ENCODE results near the gene CETN3.

CETN3 gene

DNA sequence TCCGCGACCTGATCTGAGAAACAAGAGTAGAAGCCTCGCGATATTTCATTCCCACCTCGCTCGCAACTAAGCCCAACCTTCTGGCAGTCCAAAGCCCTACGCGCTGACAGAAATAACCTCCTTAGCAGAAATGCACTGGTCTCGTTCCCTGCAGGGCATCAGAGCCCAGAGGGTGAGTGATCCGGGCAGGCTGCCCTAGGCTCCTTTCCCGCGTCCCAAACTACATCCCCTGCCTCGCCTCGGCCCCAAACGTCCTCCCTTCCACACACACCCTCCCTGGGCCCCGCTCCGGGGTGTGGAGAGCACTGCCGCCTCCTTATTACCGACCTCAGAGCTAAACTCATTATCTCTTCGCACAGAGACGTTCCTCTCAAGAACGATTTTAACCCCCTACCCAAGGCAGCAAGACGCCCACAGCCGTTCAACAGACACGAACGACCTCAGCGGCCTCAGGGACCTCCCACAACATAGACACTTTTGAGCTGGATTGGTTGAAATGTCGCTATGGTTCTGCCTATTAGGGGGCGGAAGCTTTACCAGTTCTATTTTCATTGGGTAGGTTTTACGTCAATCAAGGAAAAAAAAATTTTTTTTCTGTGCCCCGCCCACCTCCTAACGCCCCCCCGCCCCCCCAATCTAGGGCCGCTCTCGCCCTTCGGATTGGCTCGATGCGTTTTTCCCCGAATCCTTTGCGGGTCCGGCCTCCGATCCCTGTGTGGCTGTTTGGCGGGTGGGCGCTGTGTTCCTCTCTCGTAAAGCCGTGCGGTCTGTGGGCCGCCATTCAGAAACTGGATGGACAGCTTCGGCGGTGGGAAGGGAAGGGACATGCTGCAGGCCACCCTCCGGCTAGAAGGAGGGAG, at the start of gene CETN3:
CETN3 (minus strand) TSS at position 439 of the 860 bp plus-strand sequence; CDS start at position 344, 95 bp downstream.
- DNase-seq, result peak; percentile 91

DNA sequence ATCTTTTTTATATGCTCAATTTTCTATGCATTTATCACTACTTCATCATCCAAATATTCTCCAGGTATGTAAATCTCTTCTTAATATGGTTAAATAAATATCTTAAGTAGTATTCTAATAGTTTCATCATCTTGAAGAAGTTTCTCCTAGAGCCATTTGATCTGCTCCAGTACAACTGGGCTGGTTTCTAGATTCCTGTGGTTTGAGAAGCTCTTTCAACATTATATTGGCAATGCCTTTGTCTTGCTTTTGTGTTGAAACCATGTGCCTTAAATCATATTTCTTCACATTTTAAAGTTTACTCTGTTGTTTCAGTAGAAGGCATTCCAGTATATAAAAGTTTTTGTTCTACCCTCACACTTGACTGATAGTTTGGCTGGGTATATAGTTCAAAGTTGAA, 37.4 kb upstream of the CETN3 start:
- DNase-seq, result no peak

DNA sequence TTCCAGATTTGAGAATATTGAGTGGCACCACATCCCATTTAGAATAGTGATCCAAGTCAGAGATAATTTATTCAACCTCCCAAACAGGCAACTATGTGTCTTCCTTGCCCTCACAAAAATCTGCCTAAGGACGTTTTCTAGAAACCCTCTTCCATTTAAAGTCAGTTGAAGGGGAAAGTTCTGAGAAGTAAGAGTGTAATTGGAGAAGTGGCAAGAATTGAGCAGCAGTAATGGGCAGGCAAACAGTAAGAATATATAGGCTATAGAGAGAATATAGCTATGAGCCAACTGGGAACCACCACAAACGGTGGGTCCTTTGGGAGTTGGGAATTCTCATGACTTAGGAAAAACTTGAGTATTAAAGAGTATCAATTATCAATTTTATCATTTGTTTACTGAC, 31.1 kb upstream of the CETN3 start:
- no peak for DNase-seq

DNA sequence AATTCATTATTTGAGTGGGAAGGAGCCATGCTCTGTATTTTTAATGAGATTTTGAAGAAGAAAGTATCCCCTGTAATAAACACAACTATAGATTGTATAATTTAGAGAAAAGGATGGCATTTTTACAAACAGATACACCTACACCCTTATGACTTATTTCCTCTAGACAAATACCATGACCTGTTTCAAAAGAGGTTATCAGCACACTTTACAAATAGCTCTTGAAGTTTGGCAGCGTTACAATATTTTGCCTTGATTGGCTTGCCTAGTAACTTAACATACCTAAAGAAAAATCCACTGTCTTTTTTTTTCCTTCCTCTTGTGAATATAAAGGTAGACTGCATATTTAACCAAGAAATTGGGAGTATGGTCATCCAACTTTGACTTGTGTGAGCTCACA, 28.5 kb upstream of the CETN3 start:
- no peak for DNase-seq

DNA sequence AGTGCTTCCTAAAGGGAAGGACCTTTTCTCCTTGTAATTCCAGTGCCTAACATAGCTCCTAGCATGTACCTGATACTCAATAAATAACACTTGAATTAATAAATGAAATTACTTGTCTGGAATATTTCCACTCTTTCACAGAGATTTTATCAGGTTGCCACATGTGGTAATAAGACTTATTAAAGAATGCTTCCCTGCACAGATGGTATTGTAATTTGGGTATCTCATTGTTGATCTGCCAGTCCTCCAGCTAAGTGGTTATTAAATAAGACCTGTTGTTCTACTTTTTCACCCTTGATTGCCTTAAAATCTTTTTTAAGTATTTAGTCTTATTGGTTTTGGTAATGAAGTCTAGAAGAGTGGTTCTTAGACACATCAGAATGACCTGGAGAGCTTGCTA, 28.1 kb upstream of the CETN3 start:
- DNase-seq, result no peak

DNA sequence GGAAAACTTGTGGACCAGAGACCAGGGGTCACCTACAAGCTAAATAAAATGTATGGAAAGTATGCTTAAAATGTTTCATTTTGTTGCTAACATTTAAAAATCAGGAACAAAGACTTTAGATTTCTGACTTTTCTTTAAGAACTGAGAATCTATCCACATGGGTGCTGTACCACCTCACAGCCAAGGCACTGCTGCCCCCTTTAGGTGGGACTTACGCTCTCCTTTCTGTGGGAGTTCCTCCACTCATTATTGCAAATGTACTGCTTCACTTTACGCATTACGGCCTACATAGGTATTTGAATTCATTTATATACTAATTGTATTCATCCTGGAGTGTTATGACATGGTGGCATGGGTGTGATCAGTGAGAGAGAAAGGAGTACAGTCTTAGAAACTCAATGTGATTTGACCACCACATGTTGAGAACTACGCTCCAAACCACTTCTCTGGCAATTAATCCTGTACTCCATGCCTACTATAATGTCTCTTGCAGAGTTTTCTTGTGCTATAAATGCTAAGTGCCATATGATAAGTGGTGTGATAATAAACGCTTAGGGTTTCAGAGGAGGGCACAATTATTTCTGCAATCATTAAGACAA, 24.7 kb upstream of the CETN3 start:
- peak; percentile 56 for DNase-seq

DNA sequence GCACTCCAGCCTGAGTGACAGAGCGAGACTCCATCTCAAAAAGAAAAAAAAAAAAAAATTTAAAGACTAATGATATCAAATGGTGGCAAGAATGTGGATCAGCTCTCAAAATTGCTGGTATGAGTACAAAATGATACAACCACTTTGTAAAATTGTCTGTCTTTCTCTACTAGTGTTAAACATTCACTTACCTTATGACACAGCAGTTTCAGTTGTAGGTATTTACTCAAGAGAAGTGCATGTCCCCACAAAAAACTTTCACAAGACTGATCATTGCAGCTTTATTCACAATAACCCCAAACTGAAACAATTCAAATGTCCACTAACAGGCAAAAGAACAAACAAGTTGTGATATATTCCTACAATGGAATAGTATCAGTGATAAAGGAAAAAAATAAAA, 14.7 kb upstream of the CETN3 start:
- DNase-seq, result no peak

DNA sequence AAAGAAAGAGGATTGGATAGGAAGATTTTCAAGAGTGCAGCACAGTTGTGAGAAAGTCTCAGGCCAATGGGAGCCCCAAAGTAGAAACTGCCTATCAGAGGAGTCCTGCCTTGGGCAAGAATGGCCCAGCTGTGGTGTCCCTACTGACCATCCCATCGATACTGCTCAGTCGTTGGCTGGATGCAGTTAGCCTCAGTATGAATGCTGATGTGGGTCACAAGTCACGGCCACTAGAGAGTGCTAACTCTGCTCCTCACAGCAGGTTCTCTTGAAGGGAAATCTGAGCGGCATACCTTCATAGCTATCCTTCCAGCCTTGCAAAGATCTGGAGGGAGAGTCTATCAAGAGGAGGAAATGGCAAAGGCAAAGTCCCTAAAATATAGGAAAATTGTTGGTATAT, 11.6 kb upstream of the CETN3 start:
- no peak for DNase-seq

DNA sequence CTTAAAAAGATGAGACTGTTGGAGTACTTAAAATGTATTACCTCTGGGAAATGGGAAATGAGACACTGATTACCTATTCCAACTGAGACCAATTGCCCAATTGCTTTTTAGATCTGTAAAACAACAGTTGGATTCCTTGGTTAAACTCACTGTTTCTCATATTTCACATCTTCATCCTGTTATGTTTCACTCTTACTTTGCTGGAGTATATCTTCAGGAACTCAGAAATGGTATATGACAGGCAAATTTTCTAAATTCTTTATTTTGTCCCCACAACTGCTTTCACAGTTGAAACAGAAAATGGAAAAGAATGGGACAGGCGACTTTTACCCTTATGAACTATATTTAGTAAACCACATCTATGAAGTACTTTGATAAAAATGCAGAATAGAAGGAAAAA, 8.7 kb upstream of the CETN3 start:
- no peak for DNase-seq

DNA sequence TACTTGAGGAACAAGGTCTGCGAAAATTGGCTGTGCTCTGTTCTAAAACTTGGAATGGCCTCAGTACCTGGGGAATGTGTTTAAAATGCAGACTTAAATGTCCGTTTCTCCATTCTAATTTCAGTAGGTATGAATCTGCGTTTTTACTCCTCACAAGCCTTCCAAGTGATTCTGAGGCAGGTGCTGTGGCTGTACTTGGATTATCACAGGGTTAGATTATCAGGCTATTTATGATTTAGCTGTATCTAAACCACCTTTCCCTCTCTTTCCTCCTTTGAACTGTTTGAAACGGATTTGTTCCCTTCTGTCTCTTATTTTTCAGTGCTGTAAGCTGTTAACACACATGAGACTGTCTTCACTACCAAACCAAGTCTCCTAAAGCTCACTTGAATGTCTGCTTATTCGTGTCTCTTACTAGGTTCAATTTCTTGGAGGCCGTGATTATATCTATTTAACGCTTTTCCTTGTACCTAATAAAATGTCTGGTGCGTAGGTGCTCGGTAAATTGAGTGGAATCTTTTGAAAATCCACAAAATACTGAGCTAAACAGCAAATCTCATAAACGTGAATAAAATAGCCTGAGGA, 714 bp upstream of the CETN3 start:
- no peak for DNase-seq

DNA sequence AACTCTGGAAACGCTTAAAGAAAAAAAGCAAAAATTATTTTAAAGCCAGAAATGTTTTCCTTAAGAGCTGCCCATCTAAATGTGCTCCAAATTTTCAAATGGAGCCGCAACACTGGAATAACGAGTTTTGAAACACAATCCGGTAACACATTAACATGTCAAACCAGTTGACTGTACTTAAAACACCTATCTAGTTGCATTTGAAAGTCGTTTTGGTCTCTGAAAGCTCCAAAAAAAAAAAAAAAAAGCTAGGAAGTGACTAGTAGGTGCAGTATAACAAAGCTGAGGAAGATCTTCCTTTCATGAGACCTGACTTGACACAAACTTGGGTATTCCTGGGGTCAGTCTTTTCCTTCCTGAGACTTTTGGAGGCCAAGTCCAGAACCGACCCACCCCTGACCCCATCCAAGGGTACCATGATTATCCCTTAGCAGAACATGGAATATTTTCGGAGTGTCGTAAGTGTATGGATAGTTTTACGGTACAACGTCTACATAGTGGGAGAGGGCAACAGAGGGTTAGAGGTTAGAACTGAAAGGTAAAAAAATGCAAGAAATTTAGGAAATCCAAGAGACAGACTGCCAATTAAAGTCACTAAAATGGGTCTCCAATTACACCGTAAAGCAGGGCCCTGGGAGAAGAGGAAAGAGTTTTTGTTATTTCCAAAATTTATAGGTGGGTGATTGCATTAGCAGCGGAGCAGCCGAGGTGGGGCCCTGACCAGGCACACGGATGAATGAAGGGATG, 812 bp downstream of the CETN3 start:
- no peak for DNase-seq

DNA sequence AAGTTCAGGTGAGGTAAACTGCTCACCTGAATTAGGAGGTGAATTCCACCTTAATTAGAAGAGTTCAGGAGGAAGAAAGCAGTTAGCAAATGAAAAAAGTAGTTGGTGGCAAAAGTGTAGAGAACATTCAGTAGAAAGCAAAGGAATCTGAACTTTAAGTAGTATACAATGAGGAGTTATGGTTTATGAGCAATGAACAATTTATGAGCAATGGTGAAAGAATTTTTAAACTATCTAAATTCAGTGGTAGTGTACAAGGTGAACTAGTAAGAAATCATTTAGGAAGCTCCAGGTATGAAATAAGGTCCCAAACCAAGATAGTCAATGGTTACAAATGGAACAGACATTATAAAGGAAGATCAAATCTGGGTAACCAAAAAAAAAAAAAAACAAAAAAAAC, 3.1 kb downstream of the CETN3 start:
- no peak for DNase-seq

DNA sequence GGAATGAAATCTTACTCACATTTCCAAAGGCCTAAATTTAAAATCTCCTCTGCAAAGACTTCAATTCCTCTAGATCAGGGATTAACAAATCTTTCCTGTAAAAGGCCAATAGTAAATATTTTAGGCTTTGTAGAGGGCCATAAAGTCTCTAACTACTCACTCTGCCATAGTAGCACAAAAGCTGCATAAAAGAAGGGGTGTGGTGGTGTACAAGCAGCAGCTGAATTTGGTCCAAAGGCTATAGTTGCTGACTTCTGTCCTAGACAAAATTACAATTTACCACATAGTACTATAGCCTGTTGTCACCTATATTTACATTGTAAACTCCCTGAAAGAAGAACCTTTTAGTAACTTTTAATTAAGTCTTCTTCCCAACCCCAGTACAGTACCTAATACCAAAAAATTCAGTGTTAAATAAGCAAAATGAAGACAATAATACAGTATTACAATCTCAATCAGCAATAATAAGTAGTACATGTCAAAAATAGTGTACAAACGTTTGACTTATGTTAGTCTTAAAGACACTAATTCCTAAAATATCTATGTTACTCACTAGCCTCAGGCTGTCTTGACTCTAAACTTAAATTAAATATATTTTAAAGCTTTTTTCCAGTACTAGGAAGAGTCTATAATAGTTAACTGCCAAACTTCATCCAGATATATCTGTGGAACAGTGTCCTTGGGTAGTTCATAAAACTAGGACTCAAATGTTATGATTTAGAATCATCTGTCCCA, 6.9 kb downstream of the CETN3 start:
- no peak for DNase-seq

DNA sequence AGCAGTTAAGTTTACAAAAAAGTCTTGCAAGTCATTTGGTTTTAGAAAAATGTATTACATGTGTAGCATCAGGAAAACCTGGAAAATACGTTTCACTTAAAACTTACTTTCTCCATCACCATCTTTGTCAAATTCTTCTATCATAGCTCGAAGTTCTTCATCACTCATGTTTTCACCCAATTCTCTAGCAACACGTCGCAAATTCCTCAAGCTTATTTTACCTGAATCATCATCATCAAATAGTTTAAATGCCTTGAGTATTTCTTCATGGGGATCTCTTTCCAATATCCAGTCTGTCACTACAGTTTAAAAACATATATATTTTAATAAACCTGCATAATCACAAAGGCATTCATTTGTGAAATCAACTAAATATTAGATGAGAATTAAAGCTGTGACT, 10.3 kb downstream of the CETN3 start:
- no peak for DNase-seq

DNA sequence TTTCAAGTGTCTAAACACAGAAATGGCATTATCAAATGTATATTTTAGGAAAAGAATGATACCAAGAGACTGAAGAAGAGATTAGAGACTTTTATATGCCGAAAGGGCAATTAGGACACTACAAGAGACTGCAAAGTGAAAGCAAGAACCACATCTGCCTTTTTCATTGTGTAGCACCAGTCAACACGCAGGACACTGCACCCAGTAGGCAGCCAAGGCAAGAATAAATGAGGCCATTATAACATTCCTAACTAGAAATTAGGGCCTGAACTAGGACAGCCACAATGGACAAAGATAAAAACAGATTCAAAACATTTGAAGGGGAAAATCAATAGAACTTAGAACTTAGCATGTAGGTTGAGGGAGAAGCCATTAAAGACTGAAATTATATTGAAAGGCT, 10.8 kb downstream of the CETN3 start:
- no peak for DNase-seq

DNA sequence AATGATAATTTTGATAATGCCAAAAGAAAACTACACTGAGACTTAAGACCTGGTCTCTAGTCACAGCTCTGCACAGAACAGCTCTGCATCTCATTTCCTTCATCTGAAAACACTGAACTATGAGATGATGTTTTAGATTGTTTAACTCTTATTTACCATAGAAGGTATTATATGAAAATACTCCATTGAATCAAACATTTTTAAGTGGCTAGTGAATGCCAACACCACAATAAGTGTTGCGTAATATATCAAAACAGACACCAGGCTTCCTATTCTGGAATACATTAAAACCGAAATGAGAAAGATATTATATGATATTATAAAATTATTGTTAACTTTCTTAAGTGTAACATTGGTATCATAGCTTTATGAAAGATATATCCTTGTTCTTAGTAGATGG, 14.6 kb downstream of the CETN3 start:
- no peak for DNase-seq

DNA sequence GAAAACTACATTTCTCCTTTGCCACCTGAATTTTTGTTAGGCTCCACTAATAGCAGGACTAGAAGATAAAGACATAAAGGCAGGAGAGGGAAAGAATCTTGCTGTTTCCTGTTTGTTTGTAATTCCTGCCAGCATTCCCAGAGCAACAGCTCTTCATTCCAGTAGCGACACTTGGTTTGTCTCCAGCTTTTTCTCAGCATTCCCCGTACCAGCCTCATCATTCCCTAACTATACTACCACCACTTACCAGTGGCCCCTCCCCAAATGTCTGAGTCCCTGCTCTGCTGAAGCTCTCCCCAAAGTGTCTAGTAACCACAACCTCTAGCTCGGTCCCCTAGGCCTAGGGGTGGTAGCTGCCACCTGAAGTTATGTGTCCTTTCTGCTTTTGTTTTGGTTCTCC, 18.6 kb downstream of the CETN3 start:
- DNase-seq, result no peak

DNA sequence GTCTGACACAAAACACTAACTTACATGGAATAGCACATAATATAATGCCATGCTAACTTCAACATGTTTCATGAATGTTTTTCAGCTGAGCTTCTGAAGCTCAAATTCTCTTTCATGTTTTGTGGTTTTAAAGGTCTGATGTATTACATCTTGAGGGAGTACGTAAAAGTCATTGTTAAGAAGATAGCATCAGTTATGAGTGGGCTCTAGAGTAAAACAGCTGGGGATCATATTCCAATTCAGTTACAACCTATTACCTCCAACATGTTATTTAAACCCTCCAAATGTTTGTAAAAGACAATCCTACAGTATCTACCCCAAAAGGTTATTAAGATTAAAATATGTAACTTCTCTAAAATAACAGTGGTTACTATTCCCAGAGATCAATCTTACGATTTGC, 19.2 kb downstream of the CETN3 start:
- DNase-seq, result no peak

DNA sequence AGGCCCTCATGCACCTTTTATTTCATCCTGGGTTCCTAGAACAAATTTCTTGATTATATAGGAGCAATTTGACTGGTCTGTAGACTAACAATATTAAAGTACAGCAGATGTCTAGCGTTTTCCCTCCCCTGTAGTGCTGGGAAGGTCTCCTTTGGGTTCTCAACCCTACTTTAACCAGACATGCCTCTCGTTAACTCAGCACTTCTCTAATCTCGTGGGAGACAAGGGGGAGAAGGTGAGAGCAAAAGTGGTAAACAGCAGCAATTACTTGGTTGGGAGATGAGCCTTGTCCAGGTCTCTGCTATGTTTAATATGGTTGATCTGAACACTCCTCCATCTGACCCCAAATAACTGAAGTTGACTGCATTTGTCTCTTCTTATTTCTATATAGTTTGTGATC, 22.0 kb downstream of the CETN3 start:
- DNase-seq, result no peak

DNA sequence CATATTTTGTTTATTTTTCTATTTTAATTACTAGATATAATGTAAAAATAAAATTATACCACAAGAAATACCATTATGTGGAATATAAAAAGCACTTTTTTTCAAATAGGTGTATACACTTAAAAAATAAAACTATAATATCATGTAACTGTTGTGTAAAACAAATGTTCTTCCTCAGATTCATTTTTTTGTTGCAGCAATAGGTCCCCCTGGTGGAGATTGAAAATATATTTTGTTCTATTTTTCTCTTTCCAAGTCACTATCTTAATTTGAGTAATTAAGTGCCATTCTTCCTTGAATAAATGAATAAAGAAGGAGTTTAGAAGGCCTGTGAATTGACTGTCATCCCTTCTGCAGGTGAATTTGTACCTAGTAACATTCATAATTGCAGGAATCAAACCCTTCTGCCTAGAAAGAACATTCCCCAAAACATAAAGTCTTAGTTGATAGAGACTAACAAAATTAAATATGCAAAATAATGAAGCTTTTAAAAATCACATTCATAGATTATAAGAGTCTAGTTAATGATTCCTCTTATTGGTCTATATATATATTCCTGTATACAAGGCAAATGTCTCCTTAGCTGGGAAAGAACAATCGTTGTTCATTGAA, 23.4 kb downstream of the CETN3 start:
- DNase-seq, result no peak

DNA sequence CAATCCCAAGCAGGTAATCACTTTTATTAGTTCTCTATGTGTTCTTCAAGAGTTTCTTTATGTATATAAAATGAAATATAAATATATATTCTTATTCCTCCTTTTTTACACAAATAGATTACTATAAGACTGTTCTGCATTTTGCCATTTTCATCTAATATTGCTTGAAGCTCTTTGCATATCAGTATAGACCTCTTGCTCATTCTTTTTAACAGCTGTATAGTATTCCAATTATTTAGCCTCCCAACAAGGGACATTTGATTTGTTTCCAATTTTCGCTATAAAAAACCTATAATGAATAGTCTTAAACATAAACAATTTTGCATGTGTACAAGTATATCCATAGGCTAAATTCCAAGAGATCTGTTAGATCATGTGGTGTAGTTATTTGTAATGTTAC, 25.2 kb downstream of the CETN3 start:
- DNase-seq, result no peak

DNA sequence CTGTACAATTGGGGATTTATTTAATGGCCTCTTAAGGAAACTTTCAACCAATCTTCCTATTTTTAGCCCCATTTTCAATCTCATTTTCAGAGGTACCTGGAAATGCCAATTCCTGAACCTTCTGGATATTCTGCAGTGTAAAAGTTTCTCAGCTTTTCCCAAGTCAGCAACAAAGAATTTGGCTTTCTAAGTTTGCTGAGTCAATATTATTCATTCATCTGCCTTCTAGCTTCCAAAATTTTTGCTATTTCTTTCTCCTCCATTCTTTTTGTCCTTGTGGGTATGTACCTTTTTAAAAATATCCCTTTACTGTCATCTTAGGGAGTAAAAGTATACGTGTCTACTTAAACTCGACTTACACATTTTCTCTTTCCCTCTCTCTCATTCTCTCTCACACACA, 25.7 kb downstream of the CETN3 start:
- DNase-seq, result no peak
